Fibroblast of pulmonary artery (primary cell): Measurements from ENCODE around the gene IKZF4.

Experiments
- DNase-seq: peaks from one replicate; pipeline ENCODE4 v3.0.0-alpha.2; 2010; ENCODE audit warnings: low read depth
- H3K4me3 ChIP-seq: replicated peaks from 2 replicates; pipeline ENCODE4 v1.5.1; 2011; ENCODE audit warnings: low read depth, mild to moderate bottlenecking, control low read depth, low read length, moderate library complexity
- TF ChIP-seq, protein P1 (sequence below): IDR thresholded peaks from 2 replicates; pipeline ENCODE4 v1.5.1; 2011; ENCODE audit warnings: mild to moderate bottlenecking, control low read depth, low read length, inconsistent platforms; ENCODE audit errors: missing control alignments

Gene IKZF4

DNA sequence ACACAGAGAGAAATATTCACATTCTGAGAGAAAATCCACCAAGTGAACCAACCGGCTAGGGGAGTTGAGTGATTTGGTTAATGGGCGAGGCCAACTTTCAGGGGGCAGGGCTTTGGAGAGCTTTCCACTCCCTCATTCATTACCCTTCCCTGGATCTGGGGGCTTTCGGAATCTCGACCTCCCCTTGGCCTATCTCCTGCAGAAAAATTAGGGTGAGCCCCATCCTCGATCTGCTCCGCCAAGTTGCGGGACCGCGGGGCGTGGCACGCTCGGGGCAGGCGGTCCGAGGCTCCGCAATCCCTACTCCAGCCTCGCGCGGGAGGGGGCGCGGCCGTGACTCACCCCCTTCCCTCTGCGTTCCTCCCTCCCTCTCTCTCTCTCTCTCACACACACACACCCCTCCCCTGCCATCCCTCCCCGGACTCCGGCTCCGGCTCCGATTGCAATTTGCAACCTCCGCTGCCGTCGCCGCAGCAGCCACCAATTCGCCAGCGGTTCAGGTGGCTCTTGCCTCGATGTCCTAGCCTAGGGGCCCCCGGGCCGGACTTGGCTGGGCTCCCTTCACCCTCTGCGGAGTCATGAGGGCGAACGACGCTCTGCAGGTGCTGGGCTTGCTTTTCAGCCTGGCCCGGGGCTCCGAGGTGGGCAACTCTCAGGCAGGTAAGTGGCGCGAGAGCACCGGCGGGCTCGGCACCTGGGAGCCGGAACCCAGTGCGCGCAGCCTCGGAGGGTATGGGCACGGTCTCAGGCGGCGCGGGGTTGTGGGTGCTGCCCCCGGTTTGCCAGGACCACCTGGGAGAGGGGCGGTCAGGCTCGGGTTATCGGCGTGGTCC, 59.1 kb downstream of the IKZF4 start, which contains the start of gene ERBB3:
ERBB3 (plus strand) TSS at position 443 of the 833 bp plus-strand sequence; CDS start at position 579, 136 bp downstream.
- TF ChIP-seq, protein P1, sequence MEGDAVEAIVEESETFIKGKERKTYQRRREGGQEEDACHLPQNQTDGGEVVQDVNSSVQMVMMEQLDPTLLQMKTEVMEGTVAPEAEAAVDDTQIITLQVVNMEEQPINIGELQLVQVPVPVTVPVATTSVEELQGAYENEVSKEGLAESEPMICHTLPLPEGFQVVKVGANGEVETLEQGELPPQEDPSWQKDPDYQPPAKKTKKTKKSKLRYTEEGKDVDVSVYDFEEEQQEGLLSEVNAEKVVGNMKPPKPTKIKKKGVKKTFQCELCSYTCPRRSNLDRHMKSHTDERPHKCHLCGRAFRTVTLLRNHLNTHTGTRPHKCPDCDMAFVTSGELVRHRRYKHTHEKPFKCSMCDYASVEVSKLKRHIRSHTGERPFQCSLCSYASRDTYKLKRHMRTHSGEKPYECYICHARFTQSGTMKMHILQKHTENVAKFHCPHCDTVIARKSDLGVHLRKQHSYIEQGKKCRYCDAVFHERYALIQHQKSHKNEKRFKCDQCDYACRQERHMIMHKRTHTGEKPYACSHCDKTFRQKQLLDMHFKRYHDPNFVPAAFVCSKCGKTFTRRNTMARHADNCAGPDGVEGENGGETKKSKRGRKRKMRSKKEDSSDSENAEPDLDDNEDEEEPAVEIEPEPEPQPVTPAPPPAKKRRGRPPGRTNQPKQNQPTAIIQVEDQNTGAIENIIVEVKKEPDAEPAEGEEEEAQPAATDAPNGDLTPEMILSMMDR, result no peak
- DNase-seq, result peak; percentile 77
- H3K4me3 ChIP-seq, result peak within 1 kb of the TSS; percentile 56

DNA sequence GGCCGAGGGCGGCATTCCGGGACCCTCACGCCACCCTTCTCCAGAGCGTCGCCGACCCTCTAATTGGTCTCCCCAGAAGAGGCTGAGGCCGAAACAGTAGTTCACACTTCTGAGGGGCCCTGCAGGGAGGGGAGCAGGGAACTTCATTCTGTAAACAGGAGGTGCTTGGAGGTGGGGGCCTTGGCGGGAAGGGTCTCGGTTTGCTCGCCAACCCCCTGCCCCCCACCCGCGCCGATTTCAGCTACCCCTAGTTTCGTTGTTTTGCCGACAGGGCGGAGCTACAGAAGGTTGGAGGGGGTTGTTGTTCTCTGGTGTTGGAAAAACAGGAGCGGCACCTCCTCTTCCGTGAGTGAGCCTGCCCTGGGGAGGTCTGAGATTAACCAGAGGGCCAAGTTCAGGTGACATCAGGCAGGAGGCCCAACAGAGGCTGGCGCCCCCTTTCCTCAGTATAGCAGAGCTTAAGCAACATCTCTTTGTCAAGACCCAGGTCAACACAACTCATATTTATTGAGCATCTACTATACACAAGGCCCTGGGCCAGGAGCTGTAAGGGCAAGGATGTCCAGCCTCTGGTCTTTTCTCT, 59.8 kb downstream of the IKZF4 start:
- TF ChIP-seq, protein P1, result no peak
- H3K4me3 ChIP-seq, result peak overlapping the region; percentile 56
- no peak for DNase-seq

DNA sequence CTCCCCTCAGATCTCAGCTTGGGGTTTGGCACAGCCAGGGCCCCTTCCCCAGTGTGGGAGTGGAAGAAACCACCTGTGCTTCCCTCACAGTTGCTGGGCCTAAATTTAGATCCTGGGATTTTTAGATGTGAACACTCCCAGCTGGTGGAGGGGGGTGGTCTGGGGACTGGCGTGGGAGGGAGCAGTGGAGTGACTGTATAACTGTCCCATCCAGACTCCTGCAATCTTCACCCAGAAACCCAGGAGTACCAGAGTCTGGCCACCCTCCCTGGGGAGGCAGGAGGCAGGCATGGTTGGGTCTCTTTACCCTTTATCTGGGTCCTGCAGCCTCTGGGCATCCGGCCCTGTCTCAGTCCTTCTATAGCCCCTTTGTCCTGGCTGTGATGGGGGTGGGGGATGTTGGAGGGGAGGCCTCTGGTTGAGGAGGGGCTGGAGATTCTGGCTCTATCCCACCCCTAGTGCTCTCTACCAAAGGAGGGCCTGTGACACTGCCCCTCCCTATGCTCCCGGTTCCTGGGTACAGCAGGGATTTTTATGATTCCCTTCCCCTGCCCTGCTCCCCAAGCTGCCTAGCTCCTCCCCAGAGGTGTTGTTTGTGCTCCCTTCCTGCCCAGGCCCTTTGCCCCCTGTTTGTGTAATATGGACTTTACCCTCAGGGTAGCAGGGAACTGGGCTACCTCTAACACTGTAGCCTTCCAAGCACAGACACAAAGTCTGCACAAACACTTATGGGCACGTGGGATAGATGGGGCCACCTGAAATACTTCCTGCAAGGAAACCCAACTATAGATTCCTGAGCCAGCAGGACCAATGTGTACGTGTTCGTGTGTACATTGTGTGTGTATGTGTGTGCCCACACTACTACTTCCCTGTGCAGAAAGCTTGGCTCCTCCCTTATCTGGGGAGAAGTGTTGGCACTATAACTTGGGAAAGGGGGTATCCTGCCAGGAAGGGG, 60.8 kb downstream of the IKZF4 start:
- TF ChIP-seq, protein P1, result no peak
- H3K4me3 ChIP-seq, result no peak overlapping the region
- DNase-seq, result no peak

DNA sequence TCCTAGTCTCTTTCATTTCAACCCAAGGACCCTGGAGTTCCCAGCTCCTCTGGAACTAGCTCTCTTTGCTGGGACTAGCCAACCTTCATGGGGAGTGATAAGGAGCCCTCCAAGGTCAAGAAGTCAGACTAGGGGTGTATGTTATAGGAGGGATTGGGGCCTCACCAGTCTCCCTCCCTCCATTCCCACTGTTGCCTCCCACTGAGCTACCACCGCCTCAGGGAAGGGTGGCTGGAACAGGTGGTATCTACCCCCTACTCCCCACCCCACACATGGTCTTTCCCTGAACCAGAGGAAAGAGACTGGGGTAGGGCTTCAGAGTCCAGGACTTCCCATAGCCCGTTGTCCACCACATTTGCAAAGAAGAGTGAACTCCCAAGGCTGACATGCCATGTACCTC, 61.5 kb downstream of the IKZF4 start:
- no peak overlapping the region for H3K4me3 ChIP-seq
- TF ChIP-seq, protein P1, result no peak
- DNase-seq, result no peak

DNA sequence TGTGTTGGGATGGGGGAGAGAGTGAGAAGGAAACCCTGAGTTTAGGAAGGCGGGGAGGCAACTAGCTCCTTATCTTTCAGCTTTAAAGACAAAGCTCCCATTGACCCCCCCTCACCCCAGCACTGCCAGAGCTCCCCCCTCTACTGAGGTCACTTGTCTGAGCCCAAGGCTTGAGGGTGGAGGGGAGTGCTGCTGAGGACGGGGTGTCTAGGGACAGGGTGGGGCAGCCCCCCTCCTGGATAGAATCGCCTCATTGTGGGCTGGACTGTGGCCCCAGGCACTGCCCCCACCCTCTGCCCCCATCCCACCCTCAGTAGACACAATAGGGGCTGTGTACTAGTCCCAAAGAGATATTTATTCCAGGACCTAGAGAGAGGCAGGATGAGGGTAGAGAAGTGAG, 62.1 kb downstream of the IKZF4 start:
- TF ChIP-seq, protein P1, result no peak
- H3K4me3 ChIP-seq, result no peak overlapping the region
- DNase-seq, result no peak

DNA sequence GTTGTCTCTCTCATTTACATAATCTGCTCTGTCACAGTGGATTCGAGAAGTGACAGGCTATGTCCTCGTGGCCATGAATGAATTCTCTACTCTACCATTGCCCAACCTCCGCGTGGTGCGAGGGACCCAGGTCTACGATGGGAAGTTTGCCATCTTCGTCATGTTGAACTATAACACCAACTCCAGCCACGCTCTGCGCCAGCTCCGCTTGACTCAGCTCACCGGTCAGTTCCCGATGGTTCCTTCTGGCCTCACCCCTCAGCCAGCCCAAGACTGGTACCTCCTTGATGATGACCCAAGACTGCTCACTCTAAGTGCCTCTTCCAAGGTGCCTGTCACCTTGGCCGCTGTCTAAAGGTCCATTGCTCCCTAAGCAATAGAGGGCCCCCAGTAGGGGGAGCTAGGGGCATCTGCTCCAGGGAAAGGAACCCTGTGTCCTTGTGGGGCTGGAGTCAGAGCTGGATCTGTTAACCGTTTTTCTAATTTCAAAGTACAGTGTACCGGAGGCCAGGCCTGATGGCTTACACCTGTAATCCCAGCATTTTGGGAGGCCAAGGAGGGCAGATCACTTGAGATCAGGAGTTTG, 64.2 kb downstream of the IKZF4 start:
- TF ChIP-seq, protein P1, result peak; percentile 46
- DNase-seq, result no peak
- H3K4me3 ChIP-seq, result no peak overlapping the region
